UCSD-AML1 (cell line): ENCODE data around the gene ZRANB3.
"Not testable (repeated sequence)": the region's sequence is repeated elsewhere in the genome, so short reads cannot be mapped to it uniquely, and the experiment has no call there.

Experiments
- DNase-seq: peaks from one replicate; lab custom pipeline; 2025; ENCODE audit not compliant: unreplicated experiment; lab: John Stamatoyannopoulos, UW

The ZRANB3 gene

DNA sequence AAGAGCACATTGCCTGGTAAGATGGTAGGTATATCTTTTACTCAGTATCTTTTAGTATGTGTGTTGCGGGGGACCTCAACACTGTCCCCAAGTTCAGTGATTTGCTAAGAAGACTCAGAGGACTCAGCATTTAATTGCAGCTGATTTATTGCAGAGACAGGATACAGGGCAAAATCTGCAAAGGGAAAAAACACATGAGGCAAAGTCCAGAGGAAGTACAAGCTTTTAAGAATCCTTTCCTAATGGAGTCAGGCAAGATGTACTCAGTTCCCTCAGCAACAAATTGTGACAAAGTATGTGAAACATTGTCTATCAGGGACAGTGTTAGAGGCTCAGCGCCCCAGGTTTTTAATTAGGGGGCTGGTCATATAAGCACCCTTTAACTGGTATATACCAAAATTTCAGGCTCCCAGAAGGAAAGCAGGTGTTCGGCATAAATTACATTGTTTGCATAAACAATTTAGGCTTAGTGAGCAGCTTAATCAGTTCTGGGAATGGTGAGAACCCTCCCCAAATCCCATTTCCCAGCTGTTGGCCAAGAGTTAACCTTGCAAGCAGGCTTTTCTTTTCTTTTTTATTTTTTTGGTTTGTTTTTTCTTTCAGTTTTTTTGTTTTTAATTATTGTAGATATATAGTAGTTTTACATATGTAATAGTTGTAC lies 437.2 kb downstream of the ZRANB3 start:
- DNase-seq: no peak

DNA sequence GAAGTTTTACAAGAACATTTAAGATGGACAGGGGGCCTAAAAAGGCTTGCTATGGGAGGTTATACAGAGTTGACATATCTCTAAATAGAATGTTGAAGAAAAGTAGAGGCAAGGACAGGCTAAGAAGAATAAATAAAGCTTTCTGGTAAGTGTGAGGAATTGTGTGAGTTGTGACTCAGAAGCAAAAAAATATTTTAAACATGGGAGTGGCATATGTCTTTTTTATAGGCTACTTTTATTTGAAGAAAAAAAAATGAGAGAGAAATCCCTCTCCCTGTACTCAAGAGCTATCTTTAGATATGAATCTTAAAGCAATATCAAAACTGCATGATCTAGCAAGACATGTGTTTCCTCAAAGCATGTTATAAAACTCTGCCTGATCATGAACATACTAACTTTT lies 437.8 kb downstream of the ZRANB3 start:
- no peak for DNase-seq

DNA sequence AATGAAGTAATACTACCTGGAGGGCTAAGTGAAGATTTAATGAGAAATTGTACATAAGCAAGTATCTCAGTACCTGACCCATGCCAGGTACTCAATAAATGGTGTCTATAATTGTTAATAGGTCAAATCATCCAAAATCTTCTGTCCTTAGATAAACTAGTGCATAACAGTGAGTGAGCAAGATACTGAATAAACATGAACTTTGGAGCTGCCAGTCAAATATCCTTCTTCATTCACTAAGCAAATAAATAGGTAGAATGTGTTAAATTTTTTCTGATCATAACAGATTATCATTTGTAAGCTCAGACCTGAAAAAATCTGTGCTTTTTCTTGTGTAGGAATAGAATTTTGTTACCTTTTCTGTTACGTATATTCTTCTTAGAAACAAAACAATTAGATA lies 439.3 kb downstream of the ZRANB3 start:
- DNase-seq: no peak

DNA sequence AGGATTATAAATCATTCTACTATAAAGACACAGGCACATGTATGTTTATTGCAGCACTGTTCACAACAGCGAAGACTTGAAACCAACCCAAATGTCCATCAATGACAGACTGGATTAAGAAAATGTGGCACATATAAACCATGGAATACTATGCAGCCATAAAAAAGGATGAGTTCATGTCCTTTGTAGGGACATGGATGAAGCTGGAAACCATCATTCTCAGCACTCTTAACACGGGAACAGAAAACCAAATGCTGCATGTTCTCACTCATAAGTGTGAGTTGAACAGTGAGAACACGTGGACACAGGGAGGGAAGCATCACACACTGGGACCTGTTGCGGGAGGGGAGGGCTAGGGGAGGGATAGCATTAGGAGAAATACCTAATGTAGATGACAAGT lies 441.4 kb downstream of the ZRANB3 start:
- not testable (repeated sequence) for DNase-seq
